H1 (cell line): ENCODE data around the gene ZNF577. TPM values are rescaled to one million over a fixed set of nuclear protein-coding genes. Genes with fewer than 3 reads are reported as not detected.

Source experiments
- TEAD4 ChIP-seq: IDR thresholded peaks from 2 replicates; pipeline ENCODE4 v1.6.1; 2012; ENCODE audit warnings: low read depth, low read length, inconsistent platforms, mixed read lengths
- polyA plus RNA-seq, 7 experiments: library from polyadenylated mRNA; depleted of rRNA in 3 of 7; stranded (reverse) in 5 of 7; unstranded in 2 of 7; fragments of >200 nt in 5 of 7; fragments of 200-250 nt in 2 of 7; gene quantifications; 1 replicate in 5 of 7; 2 replicates in 1 of 7; 4 replicates in 1 of 7; pipeline versions ENCODE4 v1.2.1 to v1.2.3, GENCODE V29; 2011 to 2013; ENCODE audit warnings: missing spikeins in 2 of 7, mixed read lengths in 2 of 7
- total RNA-seq: library from RNA; stranded (reverse); fragmentation: NEBNext Ultra II Directional; extraction: Animal tissue kit (Norgen Biotek cat#: 25700); gene quantifications from 2 replicates; pipeline ENCODE4 v1.2.1, GENCODE V29; 2021

The ZNF577 gene
- total and polyA plus RNA-seq, 2 of the 8 experiments (the other 6 are each of a cell fraction or from before 2014, with no cell fraction given): 13.8 to 14.9 TPM

- TF ChIP-seq TEAD4: no peak
Observed at GRCh38 chr19:51822946-51823345, 64.8 kb downstream of the ZNF577 start (continued).
